Stimulated activated CD4-positive, alpha-beta T cell treated with anti-CD3 and anti-CD28 coated beads, Interleukin-4, amount 100 ng/mL, for 1 hour (primary cell): ENCODE results near the gene KCTD15.

Experiments
- DNase-seq: peaks from one replicate; pipeline ENCODE4 v3.0.0-alpha.2; 2020

The KCTD15 gene

GRCh38 chr19:33796164-33796875 lies at the start of gene KCTD15:
Gene KCTD15, plus strand, starts transcription at chr19:33796870. Its CDS starts 3,585 bp downstream, at chr19:33800455.
- DNase-seq: peak; percentile 46

GRCh38 chr19:33747273-33747672 lies 49.4 kb upstream of the KCTD15 start:
- no peak for DNase-seq

- DNase-seq: no peak
Measured at GRCh38 chr19:33748231-33748630, 48.4 kb upstream of the KCTD15 start.

- DNase-seq: no peak
Measured at GRCh38 chr19:33749016-33749415, 47.7 kb upstream of the KCTD15 start.

- no peak for DNase-seq
Measured at GRCh38 chr19:33749619-33750175, 47.0 kb upstream of the KCTD15 start.

GRCh38 chr19:33750587-33751435 lies 45.9 kb upstream of the KCTD15 start:
- no peak for DNase-seq

- no peak for DNase-seq
Measured at GRCh38 chr19:33751436-33751770, 45.3 kb upstream of the KCTD15 start.

GRCh38 chr19:33752018-33752800 lies 44.5 kb upstream of the KCTD15 start:
- DNase-seq: no peak

- no peak for DNase-seq
Measured at GRCh38 chr19:33752945-33753344, 43.7 kb upstream of the KCTD15 start.

- DNase-seq: no peak
Measured at GRCh38 chr19:33754361-33754760, 42.3 kb upstream of the KCTD15 start.

GRCh38 chr19:33755099-33756035 lies 41.3 kb upstream of the KCTD15 start:
- DNase-seq: no peak

- DNase-seq: no peak
Measured at GRCh38 chr19:33756177-33756576, 40.5 kb upstream of the KCTD15 start.

GRCh38 chr19:33758541-33759013 lies 38.1 kb upstream of the KCTD15 start:
- no peak for DNase-seq

GRCh38 chr19:33759356-33759755 lies 37.3 kb upstream of the KCTD15 start:
- no peak for DNase-seq

GRCh38 chr19:33763633-33764371 lies 32.9 kb upstream of the KCTD15 start:
- no peak for DNase-seq

- no peak for DNase-seq
Measured at GRCh38 chr19:33766623-33767022, 30.0 kb upstream of the KCTD15 start.

- DNase-seq: peak; percentile 22
Measured at GRCh38 chr19:33767898-33768413, 28.7 kb upstream of the KCTD15 start.

- no peak for DNase-seq
Measured at GRCh38 chr19:33769208-33769607, 27.5 kb upstream of the KCTD15 start.

GRCh38 chr19:33770107-33770506 lies 26.6 kb upstream of the KCTD15 start:
- DNase-seq: no peak

GRCh38 chr19:33771384-33772101 lies 25.1 kb upstream of the KCTD15 start:
- DNase-seq: peak; percentile 65
